ENCODE measurements around the gene CLCN4.

GRCh38 chrX:10178866-10179463 is 22.2 kb downstream of the CLCN4 start:
- no peak for TF ChIP-seq POLR2A (IDR thresholded peaks at IDR 0.05)
- TF ChIP-seq, protein P1, sequence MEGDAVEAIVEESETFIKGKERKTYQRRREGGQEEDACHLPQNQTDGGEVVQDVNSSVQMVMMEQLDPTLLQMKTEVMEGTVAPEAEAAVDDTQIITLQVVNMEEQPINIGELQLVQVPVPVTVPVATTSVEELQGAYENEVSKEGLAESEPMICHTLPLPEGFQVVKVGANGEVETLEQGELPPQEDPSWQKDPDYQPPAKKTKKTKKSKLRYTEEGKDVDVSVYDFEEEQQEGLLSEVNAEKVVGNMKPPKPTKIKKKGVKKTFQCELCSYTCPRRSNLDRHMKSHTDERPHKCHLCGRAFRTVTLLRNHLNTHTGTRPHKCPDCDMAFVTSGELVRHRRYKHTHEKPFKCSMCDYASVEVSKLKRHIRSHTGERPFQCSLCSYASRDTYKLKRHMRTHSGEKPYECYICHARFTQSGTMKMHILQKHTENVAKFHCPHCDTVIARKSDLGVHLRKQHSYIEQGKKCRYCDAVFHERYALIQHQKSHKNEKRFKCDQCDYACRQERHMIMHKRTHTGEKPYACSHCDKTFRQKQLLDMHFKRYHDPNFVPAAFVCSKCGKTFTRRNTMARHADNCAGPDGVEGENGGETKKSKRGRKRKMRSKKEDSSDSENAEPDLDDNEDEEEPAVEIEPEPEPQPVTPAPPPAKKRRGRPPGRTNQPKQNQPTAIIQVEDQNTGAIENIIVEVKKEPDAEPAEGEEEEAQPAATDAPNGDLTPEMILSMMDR (IDR thresholded peaks at IDR 0.05) = no peak

Data from ovary (tissue), 3 donors.